ENCODE measurements around the gene IGFBP7.
A peak's percentile ranks its signal among the peaks of the same experiment; 100 is the strongest.
"Not testable (repeated sequence)": the region's sequence is repeated elsewhere in the genome, so short reads cannot be mapped to it uniquely, and the experiment has no call there.

The IGFBP7 gene

GRCh38 chr4:57070461-57070860, 39.7 kb downstream of the IGFBP7 start:
- no peak for DNase-seq (ENCODE audit: low read depth)

- DNase-seq (ENCODE audit: low read depth): no peak
These were observed 41.8 kb downstream of the IGFBP7 start for GRCh38 chr4:57068237-57068981.

GRCh38 chr4:57065730-57066482, 44.3 kb downstream of the IGFBP7 start:
- no peak for DNase-seq (ENCODE audit: low read depth)

GRCh38 chr4:57064811-57065711, 45.1 kb downstream of the IGFBP7 start:
- DNase-seq (ENCODE audit: low read depth): peak; percentile 70

GRCh38 chr4:57064120-57064519, 46.1 kb downstream of the IGFBP7 start:
- no peak for DNase-seq (ENCODE audit: low read depth)

GRCh38 chr4:57063518-57063917, 46.7 kb downstream of the IGFBP7 start:
- DNase-seq (ENCODE audit: low read depth): no peak

- no peak for DNase-seq (ENCODE audit: low read depth)
These were observed 48.8 kb downstream of the IGFBP7 start for GRCh38 chr4:57061395-57061794.

- not testable (repeated sequence) for DNase-seq (ENCODE audit: low read depth)
These were observed 49.5 kb downstream of the IGFBP7 start for GRCh38 chr4:57060717-57061067.

- no peak for DNase-seq (ENCODE audit: low read depth)
These were observed 50.1 kb downstream of the IGFBP7 start for GRCh38 chr4:57059890-57060716.

GRCh38 chr4:57055886-57056285, 54.3 kb downstream of the IGFBP7 start:
- no peak for DNase-seq (ENCODE audit: low read depth)

- DNase-seq (ENCODE audit: low read depth): no peak
These were observed 56.7 kb downstream of the IGFBP7 start for GRCh38 chr4:57053508-57053907.

- DNase-seq (ENCODE audit: low read depth): no peak
These were observed 58.7 kb downstream of the IGFBP7 start for GRCh38 chr4:57051524-57051923.

GRCh38 chr4:57051095-57051494, 59.1 kb downstream of the IGFBP7 start:
- no peak for DNase-seq (ENCODE audit: low read depth)

GRCh38 chr4:57048590-57049304, 61.4 kb downstream of the IGFBP7 start:
- DNase-seq (ENCODE audit: low read depth): no peak

GRCh38 chr4:57047046-57047445, 63.1 kb downstream of the IGFBP7 start:
- not testable (repeated sequence) for DNase-seq (ENCODE audit: low read depth)

GRCh38 chr4:57044996-57045395, 65.2 kb downstream of the IGFBP7 start:
- no peak for DNase-seq (ENCODE audit: low read depth)

GRCh38 chr4:57044279-57044678, 65.9 kb downstream of the IGFBP7 start:
- DNase-seq (ENCODE audit: low read depth): no peak

- no peak for DNase-seq (ENCODE audit: low read depth)
These were observed 66.6 kb downstream of the IGFBP7 start for GRCh38 chr4:57043347-57044251.

GRCh38 chr4:57042711-57043169, 67.4 kb downstream of the IGFBP7 start:
- DNase-seq (ENCODE audit: low read depth): no peak

GRCh38 chr4:57041020-57041419, 69.2 kb downstream of the IGFBP7 start:
- DNase-seq (ENCODE audit: low read depth): no peak
